ENCODE measurements around the gene G6PC3.

- TF ChIP-seq RAD21 (IDR thresholded peaks at IDR 0.05; ENCODE audit: low read depth) = no peak
- no peak for TF ChIP-seq NFIC (IDR thresholded peaks at IDR 0.05)
- TF ChIP-seq TEAD4 (IDR thresholded peaks at IDR 0.05) = no peak
- no peak for TF ChIP-seq MAX (IDR thresholded peaks at IDR 0.05)
- no peak for TF ChIP-seq EP300 (IDR thresholded peaks at IDR 0.05; ENCODE audit: borderline replicate concordance)
- TF ChIP-seq TAF1 (IDR thresholded peaks at IDR 0.05; ENCODE audit: low read depth) = no peak
- TF ChIP-seq CREB1 (IDR thresholded peaks at IDR 0.05; ENCODE audit: low read depth) = no peak
Observed at GRCh38 chr17:44102849-44103622, 32.5 kb downstream of the G6PC3 start.
